ENCODE measurements around the gene GAD1.

The GAD1 gene

DNA sequence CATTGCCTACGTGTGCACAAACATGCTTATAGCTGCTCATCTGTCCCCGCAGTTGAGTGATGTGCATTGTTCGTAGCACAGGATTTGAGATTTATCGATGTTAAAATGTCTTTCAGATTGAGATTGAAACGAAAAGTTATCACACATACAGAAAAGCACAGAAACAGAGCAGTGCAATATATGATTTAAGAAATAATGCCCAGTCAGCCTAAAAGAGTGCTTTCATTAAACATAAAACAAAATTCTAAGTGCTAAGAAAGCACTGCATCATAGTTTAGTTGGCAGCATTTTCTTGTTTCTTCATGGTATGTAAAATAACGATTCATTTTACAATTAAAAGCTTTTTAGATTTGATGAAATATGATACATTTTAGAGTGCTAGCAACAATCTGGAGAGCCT lies 80.4 kb downstream of the GAD1 start:
- no peak for DNase-seq

DNA sequence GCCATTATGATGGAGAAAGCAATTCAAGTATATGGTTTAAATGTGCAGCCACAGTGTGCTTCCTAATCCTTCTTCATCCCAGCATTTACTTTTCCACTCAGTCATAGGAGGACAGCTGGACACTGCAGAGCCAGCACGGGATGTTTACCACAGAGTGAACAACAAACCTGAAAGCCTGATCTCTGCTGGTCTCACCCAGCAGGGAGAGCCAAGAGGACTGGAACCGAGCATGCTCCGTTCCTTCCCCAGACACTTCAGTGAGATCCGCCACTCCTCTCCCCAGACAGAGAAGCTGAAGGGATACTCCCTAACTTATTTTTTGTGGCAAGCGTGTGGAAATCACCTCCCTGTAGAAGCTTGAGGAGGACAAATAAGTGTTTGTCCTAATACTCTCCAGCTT lies 89.2 kb downstream of the GAD1 start:
- no peak for DNase-seq
